ENCODE results near the gene LAMA2. TPM values are rescaled to one million over a fixed set of nuclear protein-coding genes. Genes with fewer than 3 reads are reported as not detected.

The LAMA2 gene
- total RNA-seq, 4 donors from 2014 or later = 23.4 to 80.8 (median 28.2) TPM

GRCh38 chr6:129324345-129324744, 441.4 kb downstream of the LAMA2 start:
- 95 to 97% methylated on average over 5 of the region's 5 CpGs for WGBS, 2 donors
- TF ChIP-seq CTCF (IDR thresholded peaks at IDR 0.05) = no peak
- no peak for TF ChIP-seq POLR2A (IDR thresholded peaks at IDR 0.05)
- DNase-seq (ENCODE audit: low spot score in 2 of 2) = no peak
- no peak overlapping the region for H3K4me3 ChIP-seq (ENCODE audit: low read depth, poor library complexity, severe bottlenecking)
- intact Hi-C loops (cut with DNase I; ENCODE audit: low total_unique reads) = no loop called here

GRCh38 chr6:129329678-129330077, 446.7 kb downstream of the LAMA2 start:
- no peak for DNase-seq (ENCODE audit: low spot score in 2 of 2)
- intact Hi-C loops (cut with DNase I; ENCODE audit: low total_unique reads) = no loop called here
- WGBS, 2 donors = 65 to 68% methylated on average over 4 of the region's 4 CpGs
- no peak overlapping the region for H3K4me3 ChIP-seq (ENCODE audit: low read depth, poor library complexity, severe bottlenecking)
- TF ChIP-seq POLR2A (IDR thresholded peaks at IDR 0.05) = no peak
- TF ChIP-seq CTCF (IDR thresholded peaks at IDR 0.05) = no peak

- TF ChIP-seq POLR2A (IDR thresholded peaks at IDR 0.05) (no peak), CTCF (IDR thresholded peaks at IDR 0.05) (no peak)
- no peak for DNase-seq (ENCODE audit: low spot score in 2 of 2)
- 81 to 85% methylated on average over 2 of the region's 2 CpGs for WGBS, 2 donors
- intact Hi-C loops (cut with DNase I; ENCODE audit: low total_unique reads) = no loop called here
- no peak overlapping the region for H3K4me3 ChIP-seq (ENCODE audit: low read depth, poor library complexity, severe bottlenecking)
Observed at GRCh38 chr6:129331450-129332138, 448.7 kb downstream of the LAMA2 start.

- 94 to 95% methylated on average over 4 of the region's 4 CpGs for WGBS, 2 donors
- no peak for DNase-seq (ENCODE audit: low spot score in 2 of 2)
- intact Hi-C loops (cut with DNase I; ENCODE audit: low total_unique reads) = no loop called here
- TF ChIP-seq POLR2A (IDR thresholded peaks at IDR 0.05) = no peak
- no peak for TF ChIP-seq CTCF (IDR thresholded peaks at IDR 0.05)
- no peak overlapping the region for H3K4me3 ChIP-seq (ENCODE audit: low read depth, poor library complexity, severe bottlenecking)
Observed at GRCh38 chr6:129335792-129336191, 452.9 kb downstream of the LAMA2 start.

GRCh38 chr6:129338683-129339082, 455.7 kb downstream of the LAMA2 start:
- no peak for TF ChIP-seq POLR2A (IDR thresholded peaks at IDR 0.05)
- TF ChIP-seq CTCF (IDR thresholded peaks at IDR 0.05) = no peak
- H3K4me3 ChIP-seq (ENCODE audit: low read depth, poor library complexity, severe bottlenecking) = no peak overlapping the region
- intact Hi-C loops (cut with DNase I; ENCODE audit: low total_unique reads) = no loop called here
- WGBS, 2 donors = 95 to 96% methylated on average over 4 of the region's 4 CpGs
- no peak for DNase-seq (ENCODE audit: low spot score in 2 of 2)

GRCh38 chr6:129340983-129341382, 458.0 kb downstream of the LAMA2 start:
- H3K4me3 ChIP-seq (ENCODE audit: low read depth, poor library complexity, severe bottlenecking) = no peak overlapping the region
- intact Hi-C loops (cut with DNase I; ENCODE audit: low total_unique reads) = no loop called here
- TF ChIP-seq POLR2A (IDR thresholded peaks at IDR 0.05) (no peak), CTCF (IDR thresholded peaks at IDR 0.05) (no peak)
- DNase-seq (ENCODE audit: low spot score in 2 of 2) = peak in 1 of 2 donors; percentile 60
- 56 to 59% methylated on average over 4 of the region's 4 CpGs for WGBS, 2 donors
